ENCODE measurements around the gene HYCC1. TPM values are rescaled to one million over a fixed set of nuclear protein-coding genes. Genes with fewer than 3 reads are reported as not detected.

HYCC1 gene
- total and polyA plus RNA-seq, 2 donors (not counting 3 experiments of a cell fraction or from before 2014, with no cell fraction given) = 14.5 to 51.8 TPM

GRCh38 chr7:22980422-22980821, 33.5 kb downstream of the HYCC1 start:
- DNase-seq (ENCODE audit: low read depth, low spot score) (peak; percentile 48), FAIRE-seq (peak; percentile 59)
- no peaks in the 10 kb centered on the region for H4K20me1 ChIP-seq (replicated peaks; ENCODE audit: control insufficient read depth, extremely low read depth, insufficient read depth, low read length)
- ChIA-PET POLR2A (no interaction called here), CTCF (interaction anchor here (0.7 to 1.0 kb wide), 4 partner anchors 9 to 75 kb away, joined by 3 to 4 read pairs (median 4); no protein-coding TSS in a partner anchor)
- H3K9ac ChIP-seq (replicated peaks; ENCODE audit: extremely low read depth, insufficient read depth, low read length) = peak overlapping the region; percentile 37
- no peaks in the 10 kb centered on the region for H3K9me3 ChIP-seq (replicated peaks; ENCODE audit: control insufficient read depth, insufficient read depth, low read length)
- peaks cover 3% of the 10 kb centered on the region for H3K79me2 ChIP-seq (ENCODE audit: control insufficient read depth, insufficient read depth, low read length)
- no peaks in the 10 kb centered on the region for H3K36me3 ChIP-seq (ENCODE audit: control insufficient read depth in 2 of 2, extremely low read depth in 1 of 2, insufficient read depth in 2 of 2, low read length in 2 of 2)
- H3K9me1 ChIP-seq (replicated peaks; ENCODE audit: control insufficient read depth, extremely low read depth, insufficient read depth, low read length) = no peaks in the 10 kb centered on the region
- dilution Hi-C loops (cut with MboI; ENCODE audit: extremely low pct_ligation_motif_present, low sequenced_read_pairs) (no loop called here), intact Hi-C loops (cut with micrococcal nuclease) (no loop called here)
- peaks cover 21% of the 10 kb centered on the region for H3K4me1 ChIP-seq (ENCODE audit: control insufficient read depth, extremely low read depth, insufficient read depth, low read length)
- TF ChIP-seq FOS (IDR thresholded peaks at IDR 0.05; ENCODE audit: borderline replicate concordance, insufficient read depth, low read length) (peak; percentile 78), POLR2AphosphoS5 (IDR thresholded peaks at IDR 0.05; ENCODE audit: insufficient read depth, low read depth, low read length) (no peak), CTCF (IDR thresholded peaks at IDR 0.05; ENCODE audit: extremely low read depth in 1 of 2, insufficient read depth in 1 of 2, low read depth in 1 of 2, low read length in 2 of 2) (no peak)
- H2AFZ ChIP-seq (ENCODE audit: low read depth, low read length) = peak overlapping the region; percentile 71
- peak overlapping the region; percentile 62 for H3K4me2 ChIP-seq (ENCODE audit: insufficient read depth, low read length)
- H3K27me3 ChIP-seq (ENCODE audit: control insufficient read depth in 2 of 2, insufficient read depth in 2 of 2, low read length in 2 of 2) = no peaks in the 10 kb centered on the region
- BruUV-seq (replicated peaks) = no TSS peak
- H3K27ac ChIP-seq (ENCODE audit: insufficient read depth, low read depth, low read length) = peak overlapping the region; percentile 45
- peak overlapping the region in 1 of 3 experiments; percentile 6 for H3K4me3 ChIP-seq (replicated peaks in 1 of 3; ENCODE audit: insufficient read depth in 1 of 3, low read depth in 1 of 3, low read length in 3 of 3)

DNA sequence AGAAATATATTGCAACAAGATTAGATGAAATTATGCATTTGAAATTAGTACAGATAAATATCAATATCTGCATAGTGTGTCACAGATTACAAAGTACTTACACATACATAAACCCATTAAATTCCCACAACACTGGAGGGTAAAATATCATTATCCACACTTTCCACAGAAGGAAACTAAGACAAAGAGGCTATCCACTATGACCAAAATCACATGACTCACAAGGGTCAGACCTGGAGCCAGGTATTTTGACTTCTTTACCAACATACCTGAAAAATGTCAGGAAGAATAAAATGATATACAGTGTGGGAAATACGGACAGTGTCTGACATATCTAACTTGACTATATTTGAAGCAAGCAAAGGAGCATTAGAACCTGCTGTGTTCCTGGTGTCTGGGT, 34.1 kb downstream of the HYCC1 start:
- Histone ChIP-seq H3K9me3 (replicated peaks; ENCODE audit: control insufficient read depth, insufficient read depth, low read length) (no peaks in the 10 kb centered on the region), H3K4me2 (ENCODE audit: insufficient read depth, low read length) (peak overlapping the region; percentile 62), H3K79me2 (ENCODE audit: control insufficient read depth, insufficient read depth, low read length) (peaks cover 3% of the 10 kb centered on the region), H3K27ac (ENCODE audit: insufficient read depth, low read depth, low read length) (peak overlapping the region; percentile 45), H3K36me3 (ENCODE audit: control insufficient read depth in 2 of 2, extremely low read depth in 1 of 2, insufficient read depth in 2 of 2, low read length in 2 of 2) (no peaks in the 10 kb centered on the region), H3K27me3 (ENCODE audit: control insufficient read depth in 2 of 2, insufficient read depth in 2 of 2, low read length in 2 of 2) (no peaks in the 10 kb centered on the region), H4K20me1 (replicated peaks; ENCODE audit: control insufficient read depth, extremely low read depth, insufficient read depth, low read length) (no peaks in the 10 kb centered on the region), H3K4me3 (replicated peaks in 1 of 3; ENCODE audit: insufficient read depth in 1 of 3, low read depth in 1 of 3, low read length in 3 of 3) (no peak overlapping the region), H3K4me1 (ENCODE audit: control insufficient read depth, extremely low read depth, insufficient read depth, low read length) (peaks cover 21% of the 10 kb centered on the region), H3K9me1 (replicated peaks; ENCODE audit: control insufficient read depth, extremely low read depth, insufficient read depth, low read length) (no peaks in the 10 kb centered on the region), H2AFZ (ENCODE audit: low read depth, low read length) (no peak overlapping the region), H3K9ac (replicated peaks; ENCODE audit: extremely low read depth, insufficient read depth, low read length) (peak overlapping the region; percentile 16)
- no peak for FAIRE-seq
- no peak for TF ChIP-seq MYC (IDR thresholded peaks at IDR 0.05; ENCODE audit: low read depth, low read length)
- intact Hi-C loops (cut with micrococcal nuclease) (no loop called here), dilution Hi-C loops (cut with MboI; ENCODE audit: extremely low pct_ligation_motif_present, low sequenced_read_pairs) (no loop called here)
- ChIA-PET CTCF (interaction anchor here (0.7 to 1.0 kb wide), 2 partner anchors 9 to 28 kb away, joined by 3 to 4 read pairs; no protein-coding TSS in a partner anchor), POLR2A (no interaction called here)
- DNase-seq (ENCODE audit: low read depth, low spot score) = no peak
- BruUV-seq (replicated peaks) = no TSS peak

Measured in endothelial cell of umbilical vein (primary cell).